Tibial nerve (tissue), 4 donors: ENCODE measurements around the gene NANOS2.

Source experiments
- CTCF ChIP-seq, 5 experiments: fragments of 200-600 bp in 3 of 5; fragments of 450-650 bp in 2 of 5; sonication (generic) in 3 of 5; IDR thresholded peaks; one replicate each; pipeline ENCODE4 v1.5.1; 2016 to 2019; ENCODE audit warnings: antibody characterized with exemption in 5 of 5, mild to moderate bottlenecking in 3 of 5, moderate library complexity in 2 of 5
- EP300 ChIP-seq, 2 donors: sonication (generic); formaldehyde crosslinking; IDR thresholded peaks; one replicate each; pipeline ENCODE4 v1.6.1; 2017; ENCODE audit warnings: antibody characterized with exemption in 2 of 2, mild to moderate bottlenecking in 1 of 2
- POLR2A ChIP-seq, 2 donors: fragments of 450-650 bp; IDR thresholded peaks; one replicate each; pipeline ENCODE4 v1.6.1; 2017; ENCODE audit warnings: antibody characterized with exemption in 2 of 2, mild to moderate bottlenecking in 2 of 2, moderate library complexity in 2 of 2

- TF ChIP-seq CTCF (IDR thresholded peaks at IDR 0.05) (no peak), POLR2A (IDR thresholded peaks at IDR 0.05) (no peak), EP300 (IDR thresholded peaks at IDR 0.05) (no peak)
Observed at GRCh38 chr19:45878043-45878794, 36.4 kb downstream of the NANOS2 start.
